Transverse colon (tissue), 4 donors: ENCODE results near the gene OR2V2.
"Not testable (repeated sequence)": the region's sequence is repeated elsewhere in the genome, so short reads cannot be mapped to it uniquely, and the experiment has no call there.

Experiments
- EP300 ChIP-seq: sonication (generic); formaldehyde crosslinking; IDR thresholded peaks from one replicate; pipeline ENCODE4 v1.6.1; 2017; ENCODE audit warnings: antibody characterized with exemption, low read depth
- POLR2A ChIP-seq: fragments of 450-650 bp; IDR thresholded peaks from one replicate; pipeline ENCODE4 v1.6.1; 2016; ENCODE audit warnings: antibody characterized with exemption, mild to moderate bottlenecking, moderate library complexity
- POLR2AphosphoS5 ChIP-seq, 3 donors: sonication (generic); formaldehyde crosslinking; IDR thresholded peaks; one replicate each; pipeline ENCODE4 v1.6.1; 2016; ENCODE audit warnings: antibody characterized with exemption in 3 of 3
- TF ChIP-seq, protein P1 (sequence below), 5 experiments: fragments of 200-600 bp in 3 of 5; fragments of 450-650 bp in 2 of 5; sonication (generic) in 3 of 5; IDR thresholded peaks; 1 replicate in 2 of 5; 2 replicates in 3 of 5; pipeline ENCODE4 v1.5.1; 2016 to 2017; ENCODE audit warnings: antibody characterized with exemption in 5 of 5, inconsistent platforms in 3 of 5, mild to moderate bottlenecking in 2 of 5, moderate library complexity in 1 of 5

DNA sequence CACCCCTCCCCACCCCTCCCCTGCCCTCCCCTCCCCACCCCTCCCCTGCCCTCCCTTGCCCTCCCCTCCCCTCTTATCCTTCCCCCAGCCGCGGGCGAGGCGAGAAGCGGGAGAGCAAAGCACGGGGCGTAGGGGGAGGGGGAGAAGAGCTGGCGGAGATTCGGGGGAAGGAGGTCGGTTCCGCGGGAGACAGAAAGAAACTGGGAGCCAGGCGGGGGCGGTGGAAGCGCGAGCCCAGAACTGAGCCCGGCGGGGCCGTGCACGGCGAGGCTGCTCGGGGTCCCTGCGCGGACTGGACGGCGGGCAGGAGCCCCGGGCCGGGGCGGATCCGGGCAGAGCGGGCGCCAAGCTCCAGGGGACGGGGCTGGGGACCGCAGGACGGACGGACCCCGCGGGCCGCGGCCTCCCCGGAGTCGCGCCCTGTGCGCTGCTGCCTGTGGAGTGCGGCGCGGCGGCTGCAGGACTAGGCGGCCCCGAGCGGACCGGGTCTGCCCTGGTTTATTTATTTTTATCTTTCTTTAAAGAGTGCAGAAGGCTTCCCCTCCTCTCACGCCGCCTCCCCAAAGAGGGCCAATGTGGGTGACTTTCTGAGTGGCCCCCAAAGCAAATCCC, 46.2 kb upstream of the OR2V2 start:
- not testable (repeated sequence) for TF ChIP-seq POLR2AphosphoS5 (IDR thresholded peaks at IDR 0.05); EP300; POLR2A
- TF ChIP-seq, protein P1, sequence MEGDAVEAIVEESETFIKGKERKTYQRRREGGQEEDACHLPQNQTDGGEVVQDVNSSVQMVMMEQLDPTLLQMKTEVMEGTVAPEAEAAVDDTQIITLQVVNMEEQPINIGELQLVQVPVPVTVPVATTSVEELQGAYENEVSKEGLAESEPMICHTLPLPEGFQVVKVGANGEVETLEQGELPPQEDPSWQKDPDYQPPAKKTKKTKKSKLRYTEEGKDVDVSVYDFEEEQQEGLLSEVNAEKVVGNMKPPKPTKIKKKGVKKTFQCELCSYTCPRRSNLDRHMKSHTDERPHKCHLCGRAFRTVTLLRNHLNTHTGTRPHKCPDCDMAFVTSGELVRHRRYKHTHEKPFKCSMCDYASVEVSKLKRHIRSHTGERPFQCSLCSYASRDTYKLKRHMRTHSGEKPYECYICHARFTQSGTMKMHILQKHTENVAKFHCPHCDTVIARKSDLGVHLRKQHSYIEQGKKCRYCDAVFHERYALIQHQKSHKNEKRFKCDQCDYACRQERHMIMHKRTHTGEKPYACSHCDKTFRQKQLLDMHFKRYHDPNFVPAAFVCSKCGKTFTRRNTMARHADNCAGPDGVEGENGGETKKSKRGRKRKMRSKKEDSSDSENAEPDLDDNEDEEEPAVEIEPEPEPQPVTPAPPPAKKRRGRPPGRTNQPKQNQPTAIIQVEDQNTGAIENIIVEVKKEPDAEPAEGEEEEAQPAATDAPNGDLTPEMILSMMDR (IDR thresholded peaks at IDR 0.05), result not testable (repeated sequence)
